T-cell (primary cell): ENCODE data around the gene AP2A2. TPM values are rescaled to one million over a fixed set of nuclear protein-coding genes. Genes with fewer than 3 reads are reported as not detected.

Source experiments
- ATAC-seq, 4 experiments: fragments of 200-7000 bp in 3 of 4; fragments of 150-1000 bp in 1 of 4; cut with Tn5 transposase; replicated peaks in 1 of 4; 1 replicate in 3 of 4; 2 replicates in 1 of 4; pipeline ENCODE4 v1.10.0; 2021; ENCODE audit warnings: moderate library complexity in 3 of 4, mild to moderate bottlenecking in 2 of 4, moderate number of reproducible peaks in 1 of 4
- CTCF ChIA-PET, 2 donors: fragments of 300-600 bp; sonication (Branson Sonifier 250); formaldehyde crosslinking; loops; one replicate each; lab custom pipeline; 2022; ENCODE audit warnings: antibody characterized with exemption in 2 of 2; lab: Charles Lee
- POLR2A ChIA-PET, 2 donors: fragments of 300-600 bp; sonication (Branson Sonifier 250); formaldehyde crosslinking; loops; one replicate each; lab custom pipeline; 2022; ENCODE audit warnings: antibody characterized with exemption in 2 of 2; lab: Charles Lee
- DNase-seq, 35 experiments: peaks; one replicate each; pipeline versions ENCODE4 v3.0.0 to v3.0.0-alpha.2; 2013 to 2023
- H3K27ac ChIP-seq: one replicate; pipeline ENCODE4 v1.5.1; 2013; ENCODE audit warnings: low read length
- H3K27me3 ChIP-seq, 2 experiments: replicated peaks in 1 of 2; 1 replicate in 1 of 2; 2 replicates in 1 of 2; pipeline versions ENCODE4 v1.6.1 to v1.7.0; 2013; ENCODE audit warnings: low read length in 1 of 2, mixed read lengths in 1 of 2; ENCODE audit not compliant: control insufficient read depth in 2 of 2, insufficient read depth in 2 of 2; ENCODE audit errors: extremely low read depth in 1 of 2
- H3K36me3 ChIP-seq, 2 donors: 1 replicate in 1 of 2; 2 replicates in 1 of 2; pipeline versions ENCODE4 v1.6.1 to v1.7.0; 2013; ENCODE audit warnings: low read length in 1 of 2; ENCODE audit not compliant: control insufficient read depth in 2 of 2, insufficient read depth in 1 of 2; ENCODE audit errors: extremely low read depth in 1 of 2
- H3K4me1 ChIP-seq, 2 experiments: 1 replicate in 1 of 2; 2 replicates in 1 of 2; pipeline versions ENCODE4 v1.6.1 to v1.7.0; 2013; ENCODE audit warnings: low read length in 2 of 2, mixed read lengths in 1 of 2; ENCODE audit not compliant: insufficient read depth in 2 of 2, control insufficient read depth in 1 of 2; ENCODE audit errors: extremely low read depth in 1 of 2
- H3K4me3 ChIP-seq, 2 donors: 1 replicate in 1 of 2; 2 replicates in 1 of 2; pipeline versions ENCODE4 v1.5.1 to v1.7.0; 2013; ENCODE audit warnings: mild to moderate bottlenecking in 2 of 2, low read length in 1 of 2, moderate library complexity in 1 of 2; ENCODE audit not compliant: control insufficient read depth in 1 of 2; ENCODE audit errors: extremely low read depth in 1 of 2
- H3K9me3 ChIP-seq: 2 replicates; pipeline ENCODE4 v1.7.0; 2013
- H3K27ac Mint-ChIP-seq, 2 donors: one replicate each; pipeline ENCODE4 v1.8.0; 2020 to 2021; ENCODE audit warnings: mild to moderate bottlenecking in 2 of 2, mixed read lengths in 2 of 2
- H3K27me3 Mint-ChIP-seq, 2 donors: one replicate each; pipeline ENCODE4 v1.8.0; 2021 to 2022; ENCODE audit warnings: mixed read lengths in 2 of 2
- H3K36me3 Mint-ChIP-seq: one replicate; pipeline ENCODE4 v1.8.0; 2021; ENCODE audit warnings: mixed read lengths
- H3K4me1 Mint-ChIP-seq, 3 donors: one replicate each; pipeline ENCODE4 v1.8.0; 2020 to 2022; ENCODE audit warnings: mixed read lengths in 3 of 3, mild to moderate bottlenecking in 1 of 3
- H3K4me3 Mint-ChIP-seq, 3 donors: one replicate each; pipeline ENCODE4 v1.8.0; 2020 to 2022; ENCODE audit warnings: mild to moderate bottlenecking in 3 of 3, mixed read lengths in 3 of 3, moderate library complexity in 3 of 3
- H3K9me3 Mint-ChIP-seq, 3 donors: one replicate each; pipeline ENCODE4 v1.8.0; 2020 to 2022; ENCODE audit warnings: mixed read lengths in 3 of 3
- WGBS: methylation state at CpG from one replicate; pipeline ENCODE4 v1.1.5; 2013; ENCODE audit warnings: missing lambda C conversion rate; ENCODE audit not compliant: insufficient coverage; 5-methylcytosine and 5-hydroxymethylcytosine counted together
- total RNA-seq, 35 experiments: library from RNA in 6 of 35; stranded (reverse) in 6 of 35; fragments of 120-200 nt in 1 of 35; gene quantifications; one replicate each; pipeline versions ENCODE4 v1.2.1 to v1.2.4 and lab custom pipeline; 2013 to 2026

AP2A2 gene
- total RNA-seq, 5 donors from 2014 or later (not counting 1 experiment from before 2014, with no cell fraction given), result 59.6 to 85.3 (median 70.8) TPM

DNA sequence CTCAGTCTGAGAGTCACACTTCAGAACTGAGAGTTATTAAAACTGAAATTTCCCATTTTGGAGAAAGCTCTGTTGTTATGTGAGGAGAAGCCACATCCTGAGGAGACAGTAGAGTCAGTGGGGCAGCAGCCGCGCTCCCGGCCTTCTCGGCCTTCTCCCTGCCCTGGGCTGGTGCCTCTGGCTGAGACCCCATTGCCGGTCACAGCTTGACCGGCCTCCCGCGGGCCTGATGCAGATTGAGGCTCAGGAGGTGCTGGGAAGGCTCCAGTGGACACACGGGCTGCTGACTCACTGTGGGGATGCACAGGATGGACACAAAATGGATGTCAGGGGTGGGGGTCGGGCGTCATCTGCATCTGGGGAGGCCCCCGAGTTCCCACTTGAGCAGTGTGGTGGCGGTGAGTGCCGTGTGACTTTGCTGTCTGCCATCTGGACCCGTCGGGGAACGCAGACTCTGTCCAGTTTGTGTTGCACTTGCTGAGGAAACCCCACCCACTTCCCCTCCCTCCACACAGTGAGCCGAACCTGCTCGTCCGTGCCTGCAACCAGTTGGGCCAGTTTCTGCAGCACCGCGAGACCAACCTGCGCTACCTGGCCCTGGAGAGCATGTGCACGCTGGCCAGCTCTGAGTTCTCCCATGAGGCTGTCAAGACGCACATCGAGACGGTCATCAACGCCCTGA is 60.7 kb downstream of the AP2A2 start:
- Mint-ChIP-seq H3K27ac (no peak overlapping the region), H3K27me3 (no peaks in the 10 kb centered on the region), H3K36me3 (peaks cover 26% of the 10 kb centered on the region), H3K9me3 (no peaks in the 10 kb centered on the region), H3K4me3 (no peak overlapping the region), H3K4me1 (peaks cover 0 to 3% (median 0%) of the 10 kb centered on the region in 3 donors)
- H3K27ac ChIP-seq, result no peak overlapping the region
- no peak for ATAC-seq
- CTCF ChIA-PET, result no interaction called here
- POLR2A ChIA-PET, result no interaction called here
- no peak overlapping the region for H3K4me3 ChIP-seq
- WGBS, result 92% methylated on average over 25 of the region's 28 CpGs
- no peaks in the 10 kb centered on the region for H3K9me3 ChIP-seq
- no peaks in the 10 kb centered on the region for H3K27me3 ChIP-seq
- no peak for DNase-seq
- no peaks in the 10 kb centered on the region for H3K4me1 ChIP-seq
- H3K36me3 ChIP-seq, result peaks cover 43 to 70% of the 10 kb centered on the region in 2 donors

DNA sequence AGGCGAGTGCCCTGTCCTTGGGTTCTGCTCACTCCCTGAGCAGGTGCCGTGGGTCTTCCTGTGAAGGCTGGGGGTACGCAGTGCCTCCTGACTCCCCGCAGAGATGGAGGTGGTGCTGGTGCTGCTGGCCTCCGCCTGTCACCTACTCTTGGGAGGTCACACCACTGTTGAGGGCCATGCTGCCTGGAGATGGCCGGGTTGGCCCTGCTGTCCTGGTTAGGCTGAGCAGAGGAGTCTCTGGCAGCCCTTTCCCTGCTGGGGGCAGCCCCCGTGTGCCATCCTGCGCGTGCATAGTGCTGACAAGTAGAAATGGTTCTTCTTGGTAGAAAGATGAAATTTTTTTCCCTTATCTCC is 61.3 kb downstream of the AP2A2 start:
- Histone ChIP-seq H3K4me1 (no peaks in the 10 kb centered on the region), H3K4me3 (no peak overlapping the region), H3K27me3 (no peaks in the 10 kb centered on the region), H3K27ac (no peak overlapping the region), H3K36me3 (peaks cover 37 to 68% of the 10 kb centered on the region in 2 donors), H3K9me3 (no peaks in the 10 kb centered on the region)
- Mint-ChIP-seq H3K27ac (no peak overlapping the region), H3K4me3 (no peak overlapping the region), H3K27me3 (no peaks in the 10 kb centered on the region), H3K9me3 (no peaks in the 10 kb centered on the region), H3K4me1 (peaks cover 0 to 3% (median 0%) of the 10 kb centered on the region in 3 donors), H3K36me3 (peaks cover 26% of the 10 kb centered on the region)
- no peak for DNase-seq
- no peak for ATAC-seq
- ChIA-PET POLR2A (no interaction called here), CTCF (no interaction called here)
- WGBS, result 95% methylated on average over 3 of the region's 9 CpGs

GRCh38 chr11:987671-988070 is 62.0 kb downstream of the AP2A2 start:
- Histone ChIP-seq H3K4me3 (no peak overlapping the region), H3K9me3 (no peaks in the 10 kb centered on the region), H3K36me3 (peaks cover 36 to 73% of the 10 kb centered on the region in 2 donors), H3K4me1 (no peaks in the 10 kb centered on the region), H3K27ac (no peak overlapping the region), H3K27me3 (no peaks in the 10 kb centered on the region)
- Mint-ChIP-seq H3K4me1 (peaks cover 0 to 3% (median 3%) of the 10 kb centered on the region in 3 donors), H3K4me3 (no peak overlapping the region), H3K27ac (no peak overlapping the region), H3K9me3 (no peaks in the 10 kb centered on the region), H3K36me3 (peaks cover 30% of the 10 kb centered on the region), H3K27me3 (no peaks in the 10 kb centered on the region)
- WGBS, result 96% methylated on average over 15 of the region's 15 CpGs
- CTCF ChIA-PET, result interaction anchor here in 1 of 2 donors (0.6 kb wide), 1 partner anchor 845 kb away, joined by 3 read pairs; no protein-coding TSS in a partner anchor
- POLR2A ChIA-PET, result no interaction called here
- no peak for DNase-seq
- ATAC-seq, result no peak

GRCh38 chr11:990101-990500 is 64.4 kb downstream of the AP2A2 start:
- Mint-ChIP-seq H3K4me1 (peaks cover 0 to 6% (median 4%) of the 10 kb centered on the region in 3 donors), H3K27ac (no peak overlapping the region), H3K9me3 (no peaks in the 10 kb centered on the region), H3K4me3 (no peak overlapping the region), H3K27me3 (no peaks in the 10 kb centered on the region), H3K36me3 (peaks cover 29% of the 10 kb centered on the region)
- peaks cover 48 to 77% of the 10 kb centered on the region in 2 donors for H3K36me3 ChIP-seq
- POLR2A ChIA-PET, result interaction anchor here in 1 of 2 donors (0.6 kb wide), 1 partner anchor 10 kb away, joined by 3 read pairs; no protein-coding TSS in a partner anchor
- H3K4me1 ChIP-seq, result peaks cover 0 to 2% of the 10 kb centered on the region in 2 experiments
- DNase-seq (no peak), ATAC-seq (no peak)
- H3K27me3 ChIP-seq, result no peaks in the 10 kb centered on the region
- H3K27ac ChIP-seq, result no peak overlapping the region
- no peak overlapping the region for H3K4me3 ChIP-seq
- WGBS, result 92% methylated on average over 7 of the region's 10 CpGs
- CTCF ChIA-PET, result no interaction called here
- no peaks in the 10 kb centered on the region for H3K9me3 ChIP-seq

- no peak overlapping the region for H3K4me3 Mint-ChIP-seq
- ATAC-seq, result no peak
- no peak overlapping the region for H3K27ac Mint-ChIP-seq
- H3K36me3 ChIP-seq, result peaks cover 41 to 76% of the 10 kb centered on the region in 2 donors
- no peaks in the 10 kb centered on the region for H3K9me3 Mint-ChIP-seq
- H3K27ac ChIP-seq, result no peak overlapping the region
- H3K36me3 Mint-ChIP-seq, result peaks cover 33% of the 10 kb centered on the region
- H3K9me3 ChIP-seq, result no peaks in the 10 kb centered on the region
- CTCF ChIA-PET, result no interaction called here
- no peak for DNase-seq
- peaks cover 0 to 6% of the 10 kb centered on the region in 2 experiments for H3K4me1 ChIP-seq
- 89% methylated on average over 12 of the region's 12 CpGs for WGBS
- H3K27me3 Mint-ChIP-seq, result no peaks in the 10 kb centered on the region
- no peaks in the 10 kb centered on the region for H3K27me3 ChIP-seq
- POLR2A ChIA-PET, result no interaction called here
- no peak overlapping the region for H3K4me3 ChIP-seq
- H3K4me1 Mint-ChIP-seq, result peaks cover 5 to 11% (median 8%) of the 10 kb centered on the region in 3 donors
Measured at GRCh38 chr11:991034-991433, 65.4 kb downstream of the AP2A2 start.

DNA sequence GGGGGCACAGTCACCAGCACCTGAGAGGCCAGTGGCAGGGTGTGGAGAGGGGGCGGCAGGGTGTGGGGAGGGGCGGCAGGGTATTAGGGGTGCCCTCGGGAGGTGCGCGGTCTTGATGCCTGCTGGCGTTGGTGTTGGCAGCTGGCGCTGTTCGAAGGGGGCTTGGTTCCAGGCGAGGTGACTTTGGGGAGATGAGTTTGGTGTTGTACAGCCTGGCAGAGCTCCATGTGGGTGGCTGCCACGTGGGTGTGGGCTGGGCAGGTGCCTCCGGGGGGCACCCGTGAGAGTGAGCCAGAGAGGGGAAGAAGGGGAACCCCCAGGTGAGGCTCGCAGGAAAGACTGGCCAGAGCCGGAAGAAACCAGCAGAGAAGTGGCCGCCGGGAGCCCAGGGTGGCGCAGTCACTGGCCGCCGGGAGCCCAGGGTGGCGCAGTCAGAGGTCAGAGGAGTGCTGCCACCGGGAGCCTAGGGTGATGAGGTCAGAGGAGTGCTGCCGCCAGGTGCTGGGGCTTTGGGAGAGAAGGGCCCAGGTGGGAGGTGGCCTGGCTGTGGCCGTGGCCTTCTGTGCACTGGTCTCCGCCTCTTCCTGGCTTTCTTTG is 66.1 kb downstream of the AP2A2 start:
- H3K36me3 Mint-ChIP-seq, result peaks cover 36% of the 10 kb centered on the region
- H3K4me3 ChIP-seq, result no peak overlapping the region
- ChIA-PET CTCF (no interaction called here), POLR2A (no interaction called here)
- H3K4me1 ChIP-seq, result peaks cover 0 to 6% of the 10 kb centered on the region in 2 experiments
- H3K9me3 ChIP-seq, result no peaks in the 10 kb centered on the region
- H3K36me3 ChIP-seq, result peaks cover 34 to 74% of the 10 kb centered on the region in 2 donors
- peaks cover 11 to 14% (median 11%) of the 10 kb centered on the region in 3 donors for H3K4me1 Mint-ChIP-seq
- DNase-seq (no peak), ATAC-seq (no peak)
- H3K27ac ChIP-seq, result no peak overlapping the region
- no peaks in the 10 kb centered on the region for H3K27me3 ChIP-seq
- 84% methylated on average over 24 of the region's 24 CpGs for WGBS
- H3K9me3 Mint-ChIP-seq, result no peaks in the 10 kb centered on the region
- no peak overlapping the region for H3K4me3 Mint-ChIP-seq
- H3K27ac Mint-ChIP-seq, result no peak overlapping the region
- H3K27me3 Mint-ChIP-seq, result no peaks in the 10 kb centered on the region
